ENCODE measurements around the gene CASZ1. TPM values are rescaled to one million over a fixed set of nuclear protein-coding genes. Genes with fewer than 3 reads are reported as not detected.

Gene CASZ1
- total and polyA plus RNA-seq, 2 donors from 2014 or later, result 10.1 to 33.0 TPM

GRCh38 chr1:10671090-10671489 is 125.4 kb downstream of the CASZ1 start:
- Histone ChIP-seq H3K27ac (ENCODE audit: low read depth in 2 of 2, low read length in 2 of 2) (peak overlapping the region; percentile 87 to 91), H3K4me1 (ENCODE audit: control insufficient read depth in 2 of 3, insufficient read depth in 2 of 3, low read depth in 1 of 3, low read length in 3 of 3) (peaks cover 0 to 63% (median 50%) of the 10 kb centered on the region in 3 donors), H3K36me3 (ENCODE audit: control insufficient read depth in 2 of 3, insufficient read depth in 3 of 3, low read length in 3 of 3) (no peaks in the 10 kb centered on the region), H3K4me3 (ENCODE audit: low read length in 3 of 3) (no peak overlapping the region), H3K9ac (ENCODE audit: low read length in 3 of 3) (peak overlapping the region in 2 of 3 donors; percentile 29 to 40), H3K9me3 (ENCODE audit: control insufficient read depth in 2 of 3, insufficient read depth in 1 of 3, low read length in 3 of 3) (no peaks in the 10 kb centered on the region), H3K27me3 (ENCODE audit: control insufficient read depth, insufficient read depth, low read length) (no peaks in the 10 kb centered on the region)
- FAIRE-seq, result no peak
- peak in 3 of 5 donors; percentile 65 to 84 (median 73) for DNase-seq
- TF ChIP-seq, protein P1, sequence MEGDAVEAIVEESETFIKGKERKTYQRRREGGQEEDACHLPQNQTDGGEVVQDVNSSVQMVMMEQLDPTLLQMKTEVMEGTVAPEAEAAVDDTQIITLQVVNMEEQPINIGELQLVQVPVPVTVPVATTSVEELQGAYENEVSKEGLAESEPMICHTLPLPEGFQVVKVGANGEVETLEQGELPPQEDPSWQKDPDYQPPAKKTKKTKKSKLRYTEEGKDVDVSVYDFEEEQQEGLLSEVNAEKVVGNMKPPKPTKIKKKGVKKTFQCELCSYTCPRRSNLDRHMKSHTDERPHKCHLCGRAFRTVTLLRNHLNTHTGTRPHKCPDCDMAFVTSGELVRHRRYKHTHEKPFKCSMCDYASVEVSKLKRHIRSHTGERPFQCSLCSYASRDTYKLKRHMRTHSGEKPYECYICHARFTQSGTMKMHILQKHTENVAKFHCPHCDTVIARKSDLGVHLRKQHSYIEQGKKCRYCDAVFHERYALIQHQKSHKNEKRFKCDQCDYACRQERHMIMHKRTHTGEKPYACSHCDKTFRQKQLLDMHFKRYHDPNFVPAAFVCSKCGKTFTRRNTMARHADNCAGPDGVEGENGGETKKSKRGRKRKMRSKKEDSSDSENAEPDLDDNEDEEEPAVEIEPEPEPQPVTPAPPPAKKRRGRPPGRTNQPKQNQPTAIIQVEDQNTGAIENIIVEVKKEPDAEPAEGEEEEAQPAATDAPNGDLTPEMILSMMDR (IDR thresholded peaks at IDR 0.05; ENCODE audit: borderline replicate concordance, extremely low read depth, insufficient read depth), result no peak
- intact Hi-C loops (cut with DNase I), result no loop called here

GRCh38 chr1:10670190-10670589 is 126.3 kb downstream of the CASZ1 start:
- H3K27ac ChIP-seq (ENCODE audit: low read depth in 2 of 2, low read length in 2 of 2), result peak overlapping the region; percentile 48 to 63

DNA sequence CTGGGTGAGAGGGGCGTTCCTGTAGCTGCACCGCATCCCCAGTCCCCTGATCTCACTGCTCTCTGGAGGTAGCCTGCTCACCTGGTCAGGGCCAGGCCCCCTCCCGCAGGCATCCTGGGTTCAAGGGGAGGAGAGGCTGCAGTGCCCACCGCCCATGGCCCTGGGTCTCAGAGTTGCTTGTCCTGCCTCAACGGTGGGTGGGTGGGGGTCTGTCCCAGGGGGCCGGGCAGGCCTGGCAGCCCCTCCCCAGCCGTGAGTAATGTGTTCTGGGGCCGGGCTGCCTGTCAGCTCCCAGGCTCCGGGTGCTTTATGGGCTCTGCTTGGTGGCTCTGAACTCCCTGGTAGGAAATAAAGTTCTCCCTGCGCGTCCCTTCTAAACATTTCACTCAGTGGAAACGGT is 126.9 kb downstream of the CASZ1 start:
- intact Hi-C loops (cut with DNase I), result no loop called here
- H3K36me3 ChIP-seq (ENCODE audit: control insufficient read depth in 2 of 3, insufficient read depth in 3 of 3, low read length in 3 of 3), result peaks cover 0 to 3% (median 0%) of the 10 kb centered on the region in 3 donors
- TF ChIP-seq, protein P1 (IDR thresholded peaks at IDR 0.05; ENCODE audit: borderline replicate concordance, extremely low read depth, insufficient read depth), result no peak
- H3K4me1 ChIP-seq (ENCODE audit: control insufficient read depth in 2 of 3, insufficient read depth in 2 of 3, low read depth in 1 of 3, low read length in 3 of 3), result peaks cover 0 to 62% (median 46%) of the 10 kb centered on the region in 3 donors
- FAIRE-seq (no peak), DNase-seq (no peak)
- H3K9me3 ChIP-seq (ENCODE audit: control insufficient read depth in 2 of 3, insufficient read depth in 1 of 3, low read length in 3 of 3), result no peaks in the 10 kb centered on the region
- H3K4me3 ChIP-seq (ENCODE audit: low read length in 3 of 3), result no peak overlapping the region
- H3K9ac ChIP-seq (ENCODE audit: low read length in 3 of 3), result no peak overlapping the region
- H3K27me3 ChIP-seq (ENCODE audit: control insufficient read depth, insufficient read depth, low read length), result no peaks in the 10 kb centered on the region
- peak overlapping the region in 1 of 2 donors; percentile 63 for H3K27ac ChIP-seq (ENCODE audit: low read depth in 2 of 2, low read length in 2 of 2)

More at GRCh38 chr1:10670190-10670589, 126.3 kb downstream of the CASZ1 start:
- peak overlapping the region in 1 of 3 donors; percentile 40 for H3K9ac ChIP-seq (ENCODE audit: low read length in 3 of 3)
- DNase-seq (no peak), FAIRE-seq (no peak)
- peaks cover 0 to 64% (median 52%) of the 10 kb centered on the region in 3 donors for H3K4me1 ChIP-seq (ENCODE audit: control insufficient read depth in 2 of 3, insufficient read depth in 2 of 3, low read depth in 1 of 3, low read length in 3 of 3)
- H3K9me3 ChIP-seq (ENCODE audit: control insufficient read depth in 2 of 3, insufficient read depth in 1 of 3, low read length in 3 of 3), result no peaks in the 10 kb centered on the region
- TF ChIP-seq, protein P1 (IDR thresholded peaks at IDR 0.05; ENCODE audit: borderline replicate concordance, extremely low read depth, insufficient read depth), result no peak
- no peaks in the 10 kb centered on the region for H3K36me3 ChIP-seq (ENCODE audit: control insufficient read depth in 2 of 3, insufficient read depth in 3 of 3, low read length in 3 of 3)
- H3K27me3 ChIP-seq (ENCODE audit: control insufficient read depth, insufficient read depth, low read length), result no peaks in the 10 kb centered on the region
- intact Hi-C loops (cut with DNase I), result no loop called here
- H3K4me3 ChIP-seq (ENCODE audit: low read length in 3 of 3), result no peak overlapping the region
